Measurements from ENCODE around the gene NIT1.
A peak's percentile ranks its signal among the peaks of the same experiment; 100 is the strongest.

The NIT1 gene

GRCh38 chr1:161164901-161165610 lies 47.2 kb downstream of the NIT1 start:
- H3K27me3 ChIP-seq, result no peaks in the 10 kb centered on the region
- peaks cover 0 to 57% (median 23%) of the 10 kb centered on the region in 3 donors for H3K36me3 ChIP-seq
- intact Hi-C loops (cut with DNase I; ENCODE audit: low total_unique reads), result no loop called here
- peaks cover 0 to 42% (median 36%) of the 10 kb centered on the region in 4 donors for H3K4me1 ChIP-seq
- no peak for TF ChIP-seq CTCF (IDR thresholded peaks at IDR 0.05)
- H3K27ac ChIP-seq, result peak overlapping the region; percentile 93 to 95
- H3K9me3 ChIP-seq, result no peaks in the 10 kb centered on the region
- DNase-seq, result no peak
- peak overlapping the region; percentile 75 to 82 for H3K4me3 ChIP-seq

GRCh38 chr1:161165742-161166668 lies 48.1 kb downstream of the NIT1 start, which contains the start of gene PPOX:
Gene PPOX, plus strand, starts transcription at chr1:161166426. Its CDS starts 422 bp downstream, at chr1:161166848.
- Histone ChIP-seq H3K4me1 (peaks cover 0 to 33% (median 27%) of the 10 kb centered on the region in 4 donors), H3K27me3 (no peaks in the 10 kb centered on the region), H3K27ac (peak within 1 kb of the TSS; percentile 93 to 95), H3K36me3 (peaks cover 0 to 67% (median 28%) of the 10 kb centered on the region in 3 donors), H3K4me3 (peak within 1 kb of the TSS; percentile 75 to 82), H3K9me3 (no peaks in the 10 kb centered on the region)
- TF ChIP-seq CTCF (IDR thresholded peaks at IDR 0.05), result peak; percentile 24 to 29
- intact Hi-C loops (cut with DNase I; ENCODE audit: low total_unique reads), result no loop called here
- peak; percentile 98 to 99 for DNase-seq

GRCh38 chr1:161166669-161167548 lies 49.0 kb downstream of the NIT1 start:
- H3K4me1 ChIP-seq, result peaks cover 0 to 31% (median 19%) of the 10 kb centered on the region in 4 donors
- intact Hi-C loops (cut with DNase I; ENCODE audit: low total_unique reads), result no loop called here
- peaks cover 8 to 68% (median 34%) of the 10 kb centered on the region in 3 donors for H3K36me3 ChIP-seq
- TF ChIP-seq CTCF (IDR thresholded peaks at IDR 0.05), result no peak
- H3K9me3 ChIP-seq, result no peaks in the 10 kb centered on the region
- H3K27me3 ChIP-seq, result no peaks in the 10 kb centered on the region
- peak overlapping the region; percentile 93 to 95 for H3K27ac ChIP-seq
- DNase-seq, result no peak
- H3K4me3 ChIP-seq, result peak overlapping the region; percentile 75 to 82

- no peak for DNase-seq
- peaks cover 0 to 45% (median 32%) of the 10 kb centered on the region in 4 donors for H3K4me1 ChIP-seq
- no peak for TF ChIP-seq CTCF (IDR thresholded peaks at IDR 0.05)
- H3K4me3 ChIP-seq, result no peak overlapping the region
- no peaks in the 10 kb centered on the region for H3K9me3 ChIP-seq
- intact Hi-C loops (cut with DNase I; ENCODE audit: low total_unique reads), result no loop called here
- H3K36me3 ChIP-seq, result peaks cover 15 to 66% (median 40%) of the 10 kb centered on the region in 3 donors
- no peak overlapping the region for H3K27ac ChIP-seq
- H3K27me3 ChIP-seq, result no peaks in the 10 kb centered on the region
Observed at GRCh38 chr1:161168906-161169305, 51.0 kb downstream of the NIT1 start.
